HG03565 (cell line): Measurements from ENCODE around the gene UNC5B.

Source experiments
- ATAC-seq: cut with Tn5 transposase; IDR thresholded peaks from one replicate; pipeline ENCODE4 v1.9.1; 2021; ENCODE audit warnings: mild to moderate bottlenecking, moderate library complexity; ENCODE audit not compliant: unreplicated experiment

The UNC5B gene

DNA sequence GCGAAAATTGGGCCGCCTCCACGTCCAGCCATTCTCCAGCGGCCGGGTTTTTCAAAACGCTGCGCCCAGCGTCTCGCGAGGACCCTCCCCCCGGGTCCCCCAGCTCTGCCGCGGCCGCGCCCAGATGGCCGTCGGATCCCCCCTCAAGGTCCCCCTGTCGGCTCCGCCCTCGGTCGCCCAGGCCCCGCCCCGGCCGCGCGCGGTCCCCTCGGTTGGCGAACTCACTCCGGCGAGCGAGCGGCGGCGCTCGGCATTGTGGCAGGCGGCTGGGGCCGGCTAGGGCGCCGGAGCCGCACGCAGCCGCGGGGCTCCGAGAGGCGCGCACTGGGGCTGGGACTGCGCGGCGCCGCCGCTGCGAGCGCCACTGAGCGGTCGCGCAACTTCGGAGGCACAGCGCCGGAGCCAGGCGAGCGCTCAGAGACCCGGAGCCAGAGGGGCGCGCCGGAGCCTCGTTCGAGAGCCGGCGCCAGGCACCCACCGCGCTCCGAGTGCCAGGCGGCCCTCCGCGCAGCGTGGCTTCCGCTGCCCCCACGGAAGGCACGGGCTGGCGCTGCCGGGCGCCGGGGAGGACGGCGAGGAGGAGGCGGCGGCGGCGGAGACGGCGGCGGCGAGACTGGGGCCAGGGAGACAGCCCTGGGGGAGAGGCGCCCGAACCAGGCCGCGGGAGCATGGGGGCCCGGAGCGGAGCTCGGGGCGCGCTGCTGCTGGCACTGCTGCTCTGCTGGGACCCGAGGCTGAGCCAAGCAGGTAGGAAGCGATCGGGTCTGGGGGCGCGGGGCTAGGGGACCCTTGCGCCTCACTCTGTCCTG lies at the start of gene UNC5B:
TSS of gene UNC5B (plus strand) at position 253 of the 809 bp plus-strand sequence. CDS start at position 669, 416 bp downstream.
- no peak for ATAC-seq

DNA sequence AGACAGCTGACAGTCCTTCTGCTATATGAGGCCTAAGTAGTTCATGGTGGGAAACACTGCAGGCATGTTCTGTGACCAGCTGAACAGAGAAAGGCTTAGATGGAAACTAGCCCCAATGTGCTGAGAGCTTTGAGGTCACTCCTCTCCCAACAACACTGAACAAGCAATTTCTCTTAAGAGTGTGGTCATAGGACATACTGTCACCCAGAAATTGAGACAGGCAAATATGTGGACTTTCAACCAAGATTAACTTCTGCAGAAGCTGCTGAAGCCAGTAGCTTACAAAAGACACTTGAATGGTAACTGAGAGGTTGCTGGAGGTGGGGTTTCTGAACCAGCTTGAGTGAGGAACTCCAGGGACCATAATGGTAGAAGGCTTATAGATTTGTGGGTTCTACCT lies 38.9 kb upstream of the UNC5B start:
- no peak for ATAC-seq

DNA sequence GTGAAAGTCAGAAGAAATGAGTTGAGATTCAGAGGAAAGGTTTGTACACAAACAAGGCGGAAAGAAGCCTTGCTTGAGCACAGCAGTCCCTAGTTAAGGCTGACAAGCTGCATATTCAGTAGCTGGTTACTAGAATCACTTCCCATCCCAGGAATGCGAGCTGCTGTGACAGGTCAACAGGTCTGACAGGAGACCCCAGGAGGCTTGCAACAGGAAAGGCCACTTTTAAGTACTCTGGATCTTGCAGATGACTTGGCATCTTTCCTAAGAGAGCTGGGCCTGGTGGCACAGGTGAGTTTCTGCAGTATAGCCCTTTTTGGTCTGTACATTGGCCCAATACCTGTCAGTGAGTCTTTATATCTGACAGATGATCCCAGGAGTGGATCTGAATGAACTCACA lies 35.7 kb upstream of the UNC5B start:
- no peak for ATAC-seq

DNA sequence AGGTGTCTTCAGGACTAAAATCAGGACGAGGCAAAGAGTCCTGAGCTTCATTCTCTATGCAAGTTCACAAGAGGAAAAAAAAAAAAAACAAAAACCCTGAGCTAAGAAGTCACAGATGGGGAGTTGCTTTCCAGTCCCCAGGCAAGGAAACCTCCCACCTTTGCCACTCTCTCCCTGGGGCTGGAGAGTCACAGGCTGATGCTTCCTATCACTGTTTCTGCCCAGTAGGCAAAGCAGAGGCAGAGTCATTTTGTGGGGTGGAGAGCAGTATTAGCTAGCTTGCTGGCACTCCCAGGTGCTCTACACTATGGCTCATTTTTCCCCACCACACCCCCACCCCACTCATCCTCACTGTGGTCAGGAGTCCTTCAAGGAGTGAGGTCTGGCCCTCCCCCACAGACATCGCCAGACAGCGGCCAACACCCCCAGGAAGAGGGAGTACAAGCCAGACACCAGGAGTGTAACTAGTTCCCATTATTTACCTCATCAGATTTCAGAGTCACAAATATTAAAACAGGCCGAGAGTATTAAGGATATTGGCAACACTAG lies 34.6 kb upstream of the UNC5B start:
- no peak for ATAC-seq

DNA sequence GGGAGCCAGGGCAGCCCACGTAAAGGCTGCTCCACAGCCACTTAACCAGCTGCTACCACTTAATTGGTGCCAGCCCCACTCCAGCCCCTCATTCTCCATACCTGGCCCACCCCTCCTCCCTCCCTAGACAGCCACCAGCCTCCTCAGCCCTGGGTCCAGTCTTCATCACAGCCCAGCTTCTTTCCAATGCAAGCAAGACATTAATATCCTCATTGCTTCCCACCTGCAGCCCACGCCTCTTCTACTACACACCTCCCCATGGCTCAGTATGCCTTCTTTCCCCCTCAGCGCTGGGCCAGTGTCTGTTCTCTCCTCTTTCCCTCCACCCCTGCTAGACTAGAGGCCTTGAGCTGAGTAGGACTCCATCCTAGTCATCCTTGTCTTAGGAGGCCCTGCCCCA lies 33.5 kb upstream of the UNC5B start:
- no peak for ATAC-seq

DNA sequence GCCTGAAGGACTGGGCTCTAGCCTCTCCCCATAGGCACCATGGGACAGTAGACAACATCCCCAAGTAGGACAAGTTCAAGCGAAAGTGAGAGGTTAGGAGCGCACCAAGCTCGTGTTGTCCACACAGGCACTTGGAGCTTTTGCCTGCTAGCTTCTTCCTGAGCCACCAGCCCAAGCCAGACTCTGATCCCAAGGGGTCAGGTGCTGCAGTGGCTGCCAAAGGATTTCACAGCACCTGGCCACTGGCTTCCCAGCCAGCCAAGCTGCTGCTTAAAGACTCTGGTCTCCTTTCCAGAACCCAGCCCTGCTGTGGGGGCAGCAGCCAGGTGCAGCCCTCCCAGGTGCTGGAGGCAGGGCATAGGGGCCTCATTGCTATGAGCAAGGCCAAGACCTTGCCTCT lies 33.0 kb upstream of the UNC5B start:
- ATAC-seq: no peak

DNA sequence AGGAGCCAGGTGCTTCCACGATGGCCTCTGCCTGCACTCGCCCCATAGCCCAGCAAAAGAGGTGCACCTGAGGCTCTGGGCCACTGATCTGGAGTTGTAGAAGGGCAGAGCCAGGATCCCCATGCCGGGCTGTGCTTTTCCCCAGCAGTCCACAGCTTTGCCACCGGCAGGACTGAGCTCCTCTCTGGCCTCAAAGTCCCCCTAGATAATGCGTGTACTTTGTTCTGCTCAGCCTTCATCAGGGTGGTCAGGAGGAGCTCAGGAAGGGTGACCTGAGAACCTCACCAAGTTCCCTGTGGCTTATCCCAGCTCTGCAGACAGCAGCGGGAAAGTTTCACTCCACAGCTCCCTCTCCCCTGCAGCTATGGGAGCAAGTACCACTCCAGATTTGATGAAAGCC lies 27.9 kb upstream of the UNC5B start:
- ATAC-seq: no peak

DNA sequence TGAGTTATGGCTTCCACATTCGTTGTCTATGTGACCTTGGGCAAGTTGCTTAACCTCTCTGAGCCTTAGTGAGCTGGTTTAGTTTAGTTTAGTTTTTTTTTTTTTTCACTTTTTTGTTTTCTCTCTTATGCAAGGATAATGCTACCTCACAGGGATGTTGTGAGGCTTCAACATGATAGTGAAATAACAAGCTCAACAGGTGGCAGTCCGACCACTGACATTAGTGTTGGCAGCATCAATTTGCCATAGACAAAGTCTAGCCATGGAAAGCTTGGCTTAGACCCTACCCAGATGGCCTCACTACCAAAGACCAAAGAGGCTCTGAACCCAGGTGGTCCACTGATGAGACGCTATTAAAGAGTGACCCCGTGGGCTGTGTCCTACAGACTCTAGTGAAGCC lies 27.2 kb upstream of the UNC5B start:
- ATAC-seq: no peak

DNA sequence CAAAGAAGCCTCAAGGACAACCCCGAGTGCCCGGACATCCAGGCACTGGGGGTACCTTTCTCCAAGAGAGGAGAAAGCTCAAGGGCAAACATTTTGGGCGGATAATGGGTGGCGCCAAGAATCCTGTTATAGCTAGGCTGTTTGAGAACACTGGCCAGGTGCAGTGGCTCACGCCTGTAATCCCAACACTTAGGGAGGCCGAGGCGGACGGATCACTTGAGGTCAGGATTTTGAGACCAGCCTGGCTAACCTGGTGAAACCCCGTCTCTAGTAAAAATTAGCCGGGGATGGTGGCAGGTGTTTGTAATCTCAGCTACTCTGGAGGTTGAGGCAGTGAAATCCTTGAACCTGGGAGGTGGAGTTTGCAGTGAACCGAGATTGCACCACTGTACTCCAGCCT lies 25.2 kb upstream of the UNC5B start:
- ATAC-seq: no peak

DNA sequence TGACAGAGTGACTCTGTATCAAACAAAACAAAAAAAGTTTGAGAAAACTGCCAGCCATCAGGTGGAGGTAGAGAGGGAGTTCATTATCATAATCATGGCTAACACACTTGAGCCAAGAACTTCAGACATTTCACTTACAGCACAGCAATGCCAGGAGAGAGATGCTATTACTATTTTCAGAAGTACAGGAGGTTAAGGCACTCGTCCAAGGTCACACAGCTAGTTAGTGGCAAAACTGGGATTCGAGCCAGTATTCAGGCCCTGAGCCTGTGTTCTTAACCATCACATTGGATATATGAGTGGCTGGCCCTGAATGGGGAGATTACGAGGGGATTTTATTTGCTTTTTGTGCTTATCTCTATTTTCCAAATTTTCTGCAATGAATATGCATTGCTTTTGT lies 24.8 kb upstream of the UNC5B start:
- no peak for ATAC-seq

DNA sequence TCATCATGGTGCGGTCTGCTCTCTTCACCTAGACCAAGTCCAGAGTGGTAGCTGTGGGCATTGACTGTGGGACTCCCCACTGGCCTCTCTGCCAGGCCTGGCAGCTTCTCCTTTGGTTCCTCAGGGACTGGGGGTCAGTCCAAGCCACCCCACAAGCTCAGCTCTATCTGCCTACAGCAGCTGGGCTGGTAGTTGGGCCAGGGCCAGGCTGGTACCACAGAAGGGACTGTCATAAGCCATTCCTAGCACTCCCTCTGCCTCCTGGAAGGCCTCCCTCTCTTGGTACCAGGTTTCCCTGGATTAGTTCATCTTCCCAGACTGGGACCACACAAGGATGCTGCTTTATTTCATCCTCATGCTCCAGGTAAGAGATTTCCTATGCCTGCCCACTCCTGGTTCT lies 24.2 kb upstream of the UNC5B start:
- ATAC-seq: no peak

DNA sequence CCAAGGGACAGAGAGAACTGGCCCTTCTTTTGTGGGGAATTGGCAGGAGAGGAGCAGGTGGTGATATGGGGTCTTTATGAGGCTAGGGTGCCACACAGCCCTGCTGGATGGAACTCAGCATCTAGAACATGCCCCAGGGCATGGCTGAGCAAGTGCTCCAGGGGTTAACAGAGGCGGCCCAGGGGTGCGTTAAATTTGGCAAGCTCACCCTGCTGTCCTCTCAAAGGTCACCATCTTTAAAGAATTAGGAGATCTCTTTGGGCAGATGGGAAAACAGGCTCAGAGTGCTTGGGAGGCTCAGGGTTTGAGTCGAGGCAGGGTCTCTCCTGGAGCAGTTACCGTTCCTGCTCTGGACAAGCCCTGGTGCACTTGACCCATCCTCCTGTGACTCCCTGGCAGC lies 21.4 kb upstream of the UNC5B start:
- no peak for ATAC-seq

DNA sequence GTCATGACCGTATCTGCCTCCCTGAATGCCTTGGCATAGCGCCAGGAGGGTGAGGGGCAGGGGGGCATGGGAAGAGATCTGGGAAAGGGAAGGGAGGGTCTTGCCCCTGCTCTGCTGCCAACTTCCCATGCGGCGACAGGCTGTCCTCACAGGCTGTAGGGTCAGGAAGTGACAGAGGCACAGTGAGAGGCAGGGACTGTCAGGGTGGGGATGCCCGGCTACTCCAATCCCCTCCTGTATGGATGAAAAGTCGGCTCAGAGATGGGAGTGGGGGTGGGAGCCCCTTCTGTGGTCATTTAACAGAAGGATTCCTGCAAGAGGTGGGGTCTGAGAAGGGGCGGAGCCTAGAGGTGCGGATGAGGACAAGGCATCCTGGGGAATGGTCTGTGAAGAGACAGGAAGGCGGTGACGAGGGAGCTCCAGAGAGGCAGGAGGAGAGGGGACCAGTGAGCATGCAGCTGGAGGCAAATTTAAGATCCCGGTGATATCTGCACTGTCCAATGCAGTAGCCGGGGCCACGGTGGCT lies 20.8 kb upstream of the UNC5B start:
- no peak for ATAC-seq

DNA sequence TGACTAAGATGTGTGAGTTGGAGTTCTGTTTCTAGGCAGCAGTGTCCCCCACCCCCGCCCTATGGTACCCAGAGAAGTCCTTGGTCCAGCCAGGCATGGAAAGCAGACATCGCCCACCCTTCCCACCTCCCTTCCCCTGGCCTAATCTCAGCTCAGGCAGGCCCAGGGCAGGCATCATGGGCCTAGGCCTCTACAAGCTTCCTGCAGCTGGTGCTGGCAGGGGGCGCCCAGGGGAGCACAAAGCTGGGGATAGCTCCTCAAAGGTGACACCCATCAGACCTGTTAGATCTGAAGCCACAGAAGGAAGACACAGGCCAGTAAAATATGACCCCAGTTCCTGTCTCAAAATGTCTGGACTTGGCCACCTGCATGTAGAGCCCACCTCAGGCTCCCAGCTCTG lies 18.9 kb upstream of the UNC5B start:
- ATAC-seq: no peak

DNA sequence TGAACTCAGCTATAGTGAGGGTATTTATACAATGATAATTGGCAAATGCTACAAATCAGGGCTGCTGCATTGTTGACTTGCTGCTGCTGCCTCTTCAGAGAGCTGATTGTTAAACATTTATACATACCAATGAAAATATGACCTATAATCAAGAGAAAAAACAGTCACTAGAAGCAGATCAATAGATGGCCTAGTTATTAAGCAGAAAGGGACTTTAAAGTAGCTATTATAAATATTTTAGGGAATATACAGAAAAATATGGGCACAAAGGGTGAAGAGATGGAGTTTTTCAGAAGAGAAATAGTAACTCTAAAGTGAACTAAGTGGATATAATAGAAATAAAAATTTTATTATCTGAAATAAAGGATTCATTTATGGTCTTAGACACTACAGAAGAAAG lies 14.4 kb upstream of the UNC5B start:
- no peak for ATAC-seq

DNA sequence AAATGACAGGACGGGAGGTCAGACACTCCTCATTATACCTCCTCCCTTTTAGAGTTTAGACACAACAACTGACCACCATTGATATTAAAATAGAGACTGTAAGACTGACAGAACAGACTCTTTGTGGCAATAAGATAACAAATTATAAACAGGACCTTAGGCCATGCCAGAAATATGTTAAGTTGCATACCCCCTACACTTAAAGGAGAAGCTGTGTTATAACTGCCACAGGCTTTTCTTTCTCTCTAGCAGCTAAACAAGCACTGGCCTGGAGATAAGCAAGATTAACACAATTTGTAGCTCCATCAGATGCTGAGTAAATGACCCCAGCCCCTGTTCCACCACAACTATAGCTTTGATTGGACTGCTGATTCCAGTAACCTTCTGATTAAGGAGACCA lies 10.5 kb upstream of the UNC5B start:
- ATAC-seq: no peak

DNA sequence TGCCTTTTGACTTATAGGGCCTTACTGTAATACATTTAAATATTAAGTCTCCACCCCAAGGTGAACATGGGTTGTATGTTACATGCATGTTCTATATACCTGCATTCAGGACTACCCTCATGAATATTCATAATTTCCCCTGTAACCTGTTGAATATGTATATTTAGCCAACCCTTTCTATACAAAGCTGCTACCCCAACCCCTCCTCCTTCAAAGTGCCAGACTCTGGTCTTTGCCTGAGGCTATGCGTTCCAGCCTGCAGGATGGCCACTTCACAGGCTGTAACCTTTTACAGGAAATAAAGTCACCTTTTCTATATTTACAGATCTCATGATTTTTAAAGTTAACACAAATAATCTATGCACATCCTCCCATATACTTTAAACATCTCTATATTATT lies 10.1 kb upstream of the UNC5B start:
- no peak for ATAC-seq

DNA sequence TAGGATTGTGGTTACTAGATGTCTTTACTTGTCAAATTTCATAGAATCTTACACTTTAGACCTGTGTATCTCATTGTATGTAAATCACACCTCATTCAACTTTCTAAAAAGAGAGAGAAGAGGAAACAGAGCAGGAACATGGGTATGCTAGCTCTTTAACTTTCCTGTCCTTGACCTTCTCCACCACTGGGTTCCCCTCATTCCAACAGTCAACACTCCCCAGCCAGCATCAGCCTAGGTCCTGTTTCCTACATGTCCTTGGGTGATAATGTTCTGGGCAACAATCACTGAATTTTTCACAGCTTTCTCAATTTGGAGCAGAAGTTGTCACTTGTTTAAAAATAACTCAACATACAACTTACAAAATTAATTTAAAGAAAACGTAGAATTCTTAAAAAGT lies 9.2 kb upstream of the UNC5B start:
- ATAC-seq: no peak

DNA sequence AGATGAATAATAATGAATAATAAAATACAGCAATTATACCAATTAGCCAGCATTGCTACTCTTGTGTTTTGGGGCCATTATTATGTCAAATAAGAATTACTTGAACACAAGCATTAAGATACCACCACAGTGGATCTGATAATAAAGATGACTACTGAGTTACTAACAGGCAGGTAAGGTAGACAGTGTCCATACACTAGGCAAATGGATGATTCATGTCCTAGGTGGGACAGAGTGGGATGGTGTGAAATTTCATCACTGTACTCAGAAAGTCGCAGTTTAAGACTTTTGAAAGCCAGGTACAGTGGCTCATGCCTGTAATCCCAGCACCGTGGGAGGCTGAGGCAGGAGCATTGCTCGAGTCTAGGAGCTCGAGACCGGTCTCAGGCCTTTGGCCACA lies 8.7 kb upstream of the UNC5B start:
- no peak for ATAC-seq

DNA sequence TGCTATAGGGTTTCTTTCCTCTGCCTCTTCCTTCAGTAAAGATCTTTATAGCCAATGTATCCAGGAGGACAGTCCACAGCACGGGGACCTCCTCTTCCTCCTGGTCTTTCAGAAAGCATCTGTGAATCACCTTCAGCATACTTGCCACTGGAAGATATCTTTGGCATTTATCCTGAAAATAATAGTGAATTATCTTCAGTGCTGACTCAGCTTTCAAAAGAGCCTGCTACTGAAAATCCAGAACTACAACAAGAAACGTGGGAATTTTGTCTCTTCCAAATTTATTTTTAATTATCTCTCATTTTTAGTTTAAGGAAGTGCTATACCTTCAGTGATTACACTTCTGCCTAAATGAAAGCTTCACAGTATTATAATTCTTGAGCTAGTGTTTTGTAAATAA lies 7.6 kb upstream of the UNC5B start:
- ATAC-seq: no peak

DNA sequence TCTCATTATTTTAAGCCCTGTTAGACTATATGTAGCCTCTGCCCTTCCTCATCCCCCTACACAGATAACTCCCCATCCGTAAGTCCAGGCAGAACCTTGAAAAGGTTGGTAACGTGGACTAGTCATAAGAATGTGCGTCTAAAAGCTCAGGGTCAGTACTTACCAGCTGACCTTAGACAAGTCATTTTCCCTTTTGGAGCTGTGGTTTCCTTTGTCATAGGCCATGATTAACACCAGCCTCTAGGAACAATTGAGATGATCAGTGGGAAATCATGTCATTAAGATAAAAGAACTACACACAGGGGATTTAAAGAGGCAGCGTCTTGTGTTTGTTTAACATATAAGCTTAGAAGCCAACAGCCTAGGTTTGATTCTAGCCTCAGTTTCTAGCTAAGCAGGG lies 6.9 kb upstream of the UNC5B start:
- no peak for ATAC-seq

DNA sequence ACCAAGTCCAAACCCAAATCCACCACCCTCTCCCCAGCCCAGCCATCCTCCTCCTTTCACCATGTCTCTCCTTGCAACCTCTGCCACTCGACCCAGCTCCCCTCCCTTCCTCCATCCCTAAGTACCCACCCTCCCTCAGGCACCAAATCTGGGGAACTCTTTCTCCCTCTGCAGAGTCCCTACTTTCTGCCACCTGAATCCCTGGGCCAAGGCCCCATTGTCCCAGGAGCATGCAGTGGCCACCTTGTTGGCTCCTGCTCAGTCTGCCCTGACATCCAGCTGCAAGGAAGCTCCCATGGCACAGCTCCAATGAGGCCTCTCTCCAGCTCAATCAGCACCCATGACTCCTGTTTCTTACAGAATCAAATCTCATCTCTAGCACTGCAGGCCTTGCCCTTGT lies 5.5 kb upstream of the UNC5B start:
- no peak for ATAC-seq

DNA sequence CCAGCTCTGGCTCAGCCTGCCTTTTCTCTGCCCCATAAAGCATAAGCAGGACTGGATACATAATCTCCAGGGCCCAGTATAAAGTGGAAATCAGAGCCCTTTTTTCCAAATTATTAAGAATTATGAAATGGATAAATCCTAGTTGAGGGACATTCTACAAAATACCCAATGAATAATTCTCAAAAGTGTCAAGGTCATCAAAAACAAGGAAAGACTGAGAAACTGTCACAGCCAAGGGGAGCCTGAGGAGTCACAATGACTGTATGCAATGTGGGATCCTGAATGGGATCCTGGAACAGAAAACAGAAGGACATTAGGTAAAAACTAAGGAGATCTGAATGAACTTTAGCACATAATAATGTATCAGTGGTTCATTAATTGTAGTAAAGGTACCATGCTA lies 4.8 kb upstream of the UNC5B start:
- no peak for ATAC-seq
